ENCODE results near the gene SLC38A1.

SLC38A1 gene

GRCh38 chr12:46214668-46215436, 54.0 kb downstream of the SLC38A1 start:
- DNase-seq (ENCODE audit: low read depth), result no peak
- no peak for TF ChIP-seq CTCF (IDR thresholded peaks at IDR 0.05; ENCODE audit: low read depth, low read length, missing control alignments)
- H3K4me3 ChIP-seq (ENCODE audit: low read depth, low read length), result peak overlapping the region; percentile 20

GRCh38 chr12:46212108-46212982, 56.5 kb downstream of the SLC38A1 start:
- no peak overlapping the region for H3K4me3 ChIP-seq (ENCODE audit: low read depth, low read length)
- DNase-seq (ENCODE audit: low read depth), result no peak
- TF ChIP-seq CTCF (IDR thresholded peaks at IDR 0.05; ENCODE audit: low read depth, low read length, missing control alignments), result no peak

- H3K4me3 ChIP-seq (ENCODE audit: low read depth, low read length), result no peak overlapping the region
- no peak for TF ChIP-seq CTCF (IDR thresholded peaks at IDR 0.05; ENCODE audit: low read depth, low read length, missing control alignments)
- no peak for DNase-seq (ENCODE audit: low read depth)
These were observed 57.9 kb downstream of the SLC38A1 start for GRCh38 chr12:46210873-46211439.

- H3K4me3 ChIP-seq (ENCODE audit: low read depth, low read length), result no peak overlapping the region
- TF ChIP-seq CTCF (IDR thresholded peaks at IDR 0.05; ENCODE audit: low read depth, low read length, missing control alignments), result no peak
- no peak for DNase-seq (ENCODE audit: low read depth)
These were observed 58.6 kb downstream of the SLC38A1 start for GRCh38 chr12:46209914-46210872.

GRCh38 chr12:46209170-46209569, 59.7 kb downstream of the SLC38A1 start:
- TF ChIP-seq CTCF (IDR thresholded peaks at IDR 0.05; ENCODE audit: low read depth, low read length, missing control alignments), result no peak
- no peak for DNase-seq (ENCODE audit: low read depth)
- no peak overlapping the region for H3K4me3 ChIP-seq (ENCODE audit: low read depth, low read length)

GRCh38 chr12:46208370-46208769, 60.5 kb downstream of the SLC38A1 start:
- H3K4me3 ChIP-seq (ENCODE audit: low read depth, low read length), result no peak overlapping the region
- no peak for DNase-seq (ENCODE audit: low read depth)
- no peak for TF ChIP-seq CTCF (IDR thresholded peaks at IDR 0.05; ENCODE audit: low read depth, low read length, missing control alignments)

Data from GM12864 (cell line).